IMR-90 (cell line): ENCODE measurements around the gene UTP4. TPM values are rescaled to one million over a fixed set of nuclear protein-coding genes. Genes with fewer than 3 reads are reported as not detected.
A peak's percentile ranks its signal among the peaks of the same experiment; 100 is the strongest.

ENCODE experiments used
- ATAC-seq: fragments of 200-7000 bp; cut with Tn5 transposase; 2 replicates; pipeline ENCODE4 v1.9.1; 2020; ENCODE audit warnings: low read depth, mild to moderate bottlenecking, moderate library complexity
- BruUV-seq: library from RNA; stranded (reverse); fragments of 400-500 nt; replicated peaks from 2 replicates; lab custom pipeline; 2021; lab: Mats Ljungman, UMichigan
- CTCF ChIA-PET: fragments of 300-600 bp; formaldehyde crosslinking; extraction: SDS; loops from one replicate; lab custom pipeline; 2021; ENCODE audit warnings: antibody characterized with exemption; lab: Yijun Ruan, JAX
- POLR2A ChIA-PET: fragments of 300-600 bp; sonication (Branson Sonifier 250); formaldehyde crosslinking; loops from one replicate; lab custom pipeline; 2022; ENCODE audit warnings: antibody characterized with exemption; ENCODE audit not compliant: unreplicated experiment; lab: Charles Lee
- DNase-seq: peaks from one replicate; pipeline ENCODE4 v3.0.0; 2013
- H2AFZ ChIP-seq: replicated peaks from 2 replicates; pipeline ENCODE3; 2013; ENCODE audit warnings: low read length, mild to moderate bottlenecking; ENCODE audit not compliant: poor library complexity
- H2AK5ac ChIP-seq: 2 replicates; pipeline ENCODE4 v1.6.1; 2013; ENCODE audit warnings: low read depth, low read length, inconsistent platforms
- H2AK9ac ChIP-seq: replicated peaks from 2 replicates; pipeline ENCODE3; 2013; ENCODE audit warnings: mild to moderate bottlenecking, low read depth, low read length, moderate library complexity; ENCODE audit not compliant: poor library complexity
- H2BK120ac ChIP-seq: 2 replicates; pipeline ENCODE4 v1.6.1; 2013; ENCODE audit warnings: low read depth, low read length, inconsistent platforms
- H2BK15ac ChIP-seq: 3 replicates; pipeline ENCODE4 v1.6.1; 2013; ENCODE audit warnings: low read depth, low read length, inconsistent platforms
- H2BK20ac ChIP-seq: 2 replicates; pipeline ENCODE4 v1.6.1; 2013; ENCODE audit warnings: low read depth, mild to moderate bottlenecking, inconsistent platforms, low read length, moderate library complexity
- H2BK5ac ChIP-seq: 2 replicates; pipeline ENCODE4 v1.6.1; 2013; ENCODE audit warnings: mild to moderate bottlenecking, low read depth, low read length, inconsistent platforms; ENCODE audit not compliant: poor library complexity, severe bottlenecking
- H3K14ac ChIP-seq: replicated peaks from 2 replicates; pipeline ENCODE4 v1.6.1; 2013; ENCODE audit warnings: low read depth, low read length, inconsistent platforms
- H3K18ac ChIP-seq: 2 replicates; pipeline ENCODE4 v1.6.1; 2013; ENCODE audit warnings: low read depth, low read length, control low read depth
- H3K23ac ChIP-seq: 2 replicates; pipeline ENCODE4 v1.6.1; 2013; ENCODE audit warnings: low read depth, low read length, inconsistent platforms
- H3K27ac ChIP-seq: 2 replicates; pipeline ENCODE4 v1.5.1; 2013; ENCODE audit warnings: mild to moderate bottlenecking, control low read depth, low read length; ENCODE audit not compliant: insufficient read depth
- H3K27me3 ChIP-seq: 2 replicates; pipeline ENCODE4 v1.6.1; 2013; ENCODE audit warnings: low read length; ENCODE audit not compliant: control insufficient read depth, insufficient read depth
- H3K36me3 ChIP-seq: 2 replicates; pipeline ENCODE4 v1.6.1; 2013; ENCODE audit warnings: low read length, mixed read lengths; ENCODE audit not compliant: control insufficient read depth, insufficient read depth
- H3K4ac ChIP-seq: 2 replicates; pipeline ENCODE4 v1.6.1; 2013; ENCODE audit warnings: low read depth, low read length, inconsistent platforms
- H3K4me1 ChIP-seq: 2 replicates; pipeline ENCODE4 v1.6.1; 2013; ENCODE audit warnings: low read length, mixed read lengths; ENCODE audit not compliant: control insufficient read depth, insufficient read depth
- H3K4me2 ChIP-seq: 2 replicates; pipeline ENCODE4 v1.6.1; 2013; ENCODE audit warnings: low read depth, mild to moderate bottlenecking, control low read depth, low read length, moderate library complexity
- H3K4me3 ChIP-seq: 2 replicates; pipeline ENCODE4 v1.5.1; 2013; ENCODE audit warnings: low read depth, mild to moderate bottlenecking, control low read depth, low read length, moderate library complexity; ENCODE audit not compliant: insufficient read depth
- H3K56ac ChIP-seq: 2 replicates; pipeline ENCODE4 v1.6.1; 2013; ENCODE audit warnings: low read length, inconsistent platforms; ENCODE audit not compliant: insufficient read depth; ENCODE audit errors: extremely low read depth
- H3K79me1 ChIP-seq, 2 experiments: 2 replicates each; pipeline ENCODE4 v1.6.1; 2013; ENCODE audit warnings: low read length in 2 of 2, inconsistent platforms in 1 of 2, low read depth in 1 of 2
- H3K9ac ChIP-seq: 2 replicates; pipeline ENCODE4 v1.6.1; 2013; ENCODE audit warnings: low read depth, low read length, control low read depth
- H3K9me1 ChIP-seq: 2 replicates; pipeline ENCODE4 v1.6.1; 2013; ENCODE audit warnings: low read length, inconsistent platforms; ENCODE audit not compliant: insufficient read depth
- H3K9me3 ChIP-seq: 2 replicates; pipeline ENCODE4 v1.6.1; 2013; ENCODE audit warnings: low read length; ENCODE audit not compliant: control insufficient read depth, insufficient read depth
- H4K20me1 ChIP-seq: 2 replicates; pipeline ENCODE4 v1.6.1; 2013; ENCODE audit warnings: low read length, inconsistent platforms; ENCODE audit not compliant: insufficient read depth
- H4K5ac ChIP-seq: 2 replicates; pipeline ENCODE4 v1.6.1; 2013; ENCODE audit warnings: mild to moderate bottlenecking, low read depth, low read length, control low read depth
- H4K8ac ChIP-seq, 2 experiments: 2 replicates each; pipeline ENCODE4 v1.6.1; 2013; ENCODE audit warnings: low read depth in 2 of 2, low read length in 2 of 2, control low read depth in 1 of 2, inconsistent platforms in 1 of 2
- H4K91ac ChIP-seq: 2 replicates; pipeline ENCODE4 v1.6.1; 2013; ENCODE audit warnings: low read depth, low read length, inconsistent platforms; ENCODE audit not compliant: insufficient read depth
- CEBPB ChIP-seq: IDR thresholded peaks from 2 replicates; pipeline ENCODE4 v1.6.1; 2012; ENCODE audit warnings: low read depth, low read length, improper control_type of control experiment
- CHD1 ChIP-seq: IDR thresholded peaks from 2 replicates; pipeline ENCODE4 v1.6.1; 2012; ENCODE audit warnings: low read depth, low read length, improper control_type of control experiment
- FOS ChIP-seq: fragments of 150-350 bp; IDR thresholded peaks from 2 replicates; pipeline ENCODE4 v1.6.1; 2016; ENCODE audit warnings: low read depth, low read length
- MAFK ChIP-seq: IDR thresholded peaks from 2 replicates; pipeline ENCODE4 v1.6.1; 2012; ENCODE audit warnings: low read depth, low read length, improper control_type of control experiment
- MXI1 ChIP-seq: IDR thresholded peaks from 2 replicates; pipeline ENCODE4 v1.6.1; 2012; ENCODE audit warnings: low read depth, mild to moderate bottlenecking, low read length, moderate library complexity, borderline replicate concordance
- NFE2L2 ChIP-seq: fragments of 150-350 bp; IDR thresholded peaks from 2 replicates; pipeline ENCODE4 v1.6.1; 2016; ENCODE audit warnings: low read depth, mild to moderate bottlenecking, low read length
- RCOR1 ChIP-seq: IDR thresholded peaks from 2 replicates; pipeline ENCODE4 v1.6.1; 2012; ENCODE audit warnings: mild to moderate bottlenecking, low read length, improper control_type of control experiment; ENCODE audit not compliant: insufficient replicate concordance
- USF2 ChIP-seq: fragments of 150-350 bp; IDR thresholded peaks from 2 replicates; pipeline ENCODE4 v1.6.1; 2017; ENCODE audit warnings: mild to moderate bottlenecking, antibody characterized with exemption, low read length, low read depth
- WGBS, 2 experiments: methylation state at CpG; one replicate each; pipeline versions ENCODE4 v1.1.5 to v1.1.7; 2013; ENCODE audit warnings: missing lambda C conversion rate in 2 of 2; ENCODE audit not compliant: insufficient read length in 1 of 2; ENCODE audit errors: extremely low coverage in 2 of 2; 5-methylcytosine and 5-hydroxymethylcytosine counted together
- dilution Hi-C: fragments of 300-500 bp; cut with HindIII; formaldehyde crosslinking; loops from one replicate; pipeline ENCODE4 v1.14.3; 2018; ENCODE audit warnings: low sequenced_read_pairs; ENCODE audit not compliant: unreplicated experiment
- in situ Hi-C: fragments of 300-500 bp; cut with MboI; formaldehyde crosslinking; loops from 3 replicates; pipeline ENCODE4 v1.14.3; 2019; ENCODE audit warnings: low sequenced_read_pairs, inconsistent platforms, mixed read lengths
- intact Hi-C: fragments of 100-400 bp; cut with micrococcal nuclease; formaldehyde crosslinking; loops from 2 replicates; pipeline ENCODE4 v1.10.0; 2022
- polyA plus RNA-seq, 3 experiments: library from polyadenylated mRNA; depleted of rRNA; stranded (reverse); fragments of >200 nt; gene quantifications; 2 replicates each; pipeline ENCODE4 v1.2.3, GENCODE V29; 2012; ENCODE audit warnings: low replicate concordance in 1 of 3
- total RNA-seq: library from RNA; depleted of rRNA; stranded (reverse); fragments of >200 nt; gene quantifications from 2 replicates; pipeline ENCODE4 v1.2.3, GENCODE V29; 2012

Gene UTP4
- total and polyA plus RNA-seq, 2 of the 4 experiments (the other 2 are of a cell fraction), result 32.1 to 61.8 TPM

DNA sequence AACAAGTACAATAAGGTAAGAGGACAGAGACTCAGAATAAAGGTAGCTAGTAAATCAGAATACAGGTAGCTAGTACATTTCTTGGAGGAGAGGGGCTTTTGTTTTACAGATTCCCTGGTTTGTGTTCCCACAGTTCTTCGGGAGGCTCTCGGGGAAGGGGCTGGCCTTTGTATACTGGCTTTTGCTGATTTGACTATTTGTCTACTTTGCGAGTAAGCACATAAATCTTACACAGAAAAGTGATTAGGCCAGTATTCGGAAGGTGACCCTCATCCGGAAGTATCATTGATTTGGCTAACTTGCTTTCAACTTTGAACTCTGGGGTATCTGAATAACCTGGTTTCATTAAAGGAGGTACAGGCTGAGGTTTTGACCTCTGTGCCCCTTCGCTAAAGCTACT is 33.1 kb downstream of the UTP4 start:
- ChIA-PET POLR2A (no interaction called here), CTCF (interaction anchor here (1.1 to 3.2 kb wide), 2 partner anchors 15 to 122 kb away, joined by 3 to 17 read pairs; no protein-coding TSS in a partner anchor)
- TF ChIP-seq CHD1 (no peak), NFE2L2 (no peak), RCOR1 (no peak), MAFK (no peak), FOS (no peak), USF2 (no peak), CEBPB (no peak), MXI1 (no peak)
- H3K23ac ChIP-seq, result peak overlapping the region; percentile 18; the same call in 1 of the 2 replicates
- peaks cover 13% of the 10 kb centered on the region for H4K20me1 ChIP-seq
- no TSS peak for BruUV-seq
- H3K27ac ChIP-seq, result no peak overlapping the region
- H2BK15ac ChIP-seq, result peak overlapping the region; percentile 68; the same call in 1 of the 3 replicates
- H3K36me3 ChIP-seq, result peaks cover 36% of the 10 kb centered on the region
- intact Hi-C loops (no loop called here), dilution Hi-C loops (no loop called here), in situ Hi-C loops (no loop called here)
- H4K91ac ChIP-seq, result 0 out of 2 replicates have a peak overlapping the region, but pooled peaks have one; percentile 4
- peak overlapping the region; percentile 27; the same call in 1 of the 2 replicates for H3K4ac ChIP-seq
- 57% methylated on average over 1 of the region's 6 CpGs; no CpG with 5 or more reads in 1 of the 2 experiments for WGBS, 2 experiments
- H3K27me3 ChIP-seq, result no peaks in the 10 kb centered on the region
- peak overlapping the region; percentile 72; the same call in 1 of the 2 replicates for H2BK20ac ChIP-seq
- no peak for ATAC-seq
- no peak overlapping the region for H3K4me2 ChIP-seq
- H2BK120ac ChIP-seq, result no peak overlapping the region
- H3K4me3 ChIP-seq, result no peak overlapping the region
- peaks cover 8% of the 10 kb centered on the region; the same call in 1 of the 2 replicates for H3K9me1 ChIP-seq
- H3K9me3 ChIP-seq, result no peaks in the 10 kb centered on the region
- peak overlapping the region; percentile 2 for H2BK5ac ChIP-seq
- H3K18ac ChIP-seq, result no peak overlapping the region
- H3K56ac ChIP-seq, result no peak overlapping the region
- H3K9ac ChIP-seq, result no peak overlapping the region
- H2AK9ac ChIP-seq, result peak overlapping the region; percentile 8
- H3K14ac ChIP-seq, result peak overlapping the region; percentile 1; the same call in 1 of the 2 replicates
- H2AFZ ChIP-seq, result no peak overlapping the region
- H3K4me1 ChIP-seq, result peaks cover 10% of the 10 kb centered on the region
- H2AK5ac ChIP-seq, result no peak overlapping the region
- peak overlapping the region in 1 of 2 experiments; percentile 53; a peak in 1 of 4 replicates for H4K8ac ChIP-seq
- no peak overlapping the region for H4K5ac ChIP-seq
- H3K79me1 ChIP-seq, result peaks cover 0 to 30% of the 10 kb centered on the region in 2 experiments; a peak in 3 of 4 replicates
- no peak for DNase-seq
